ENCODE measurements around the gene AREL1. TPM values are rescaled to one million over a fixed set of nuclear protein-coding genes. Genes with fewer than 3 reads are reported as not detected.

The AREL1 gene
- total and polyA plus RNA-seq, 2 of the 8 experiments (the other 6 are each of a cell fraction or from before 2014, with no cell fraction given), result 31.4 to 49.1 TPM

DNA sequence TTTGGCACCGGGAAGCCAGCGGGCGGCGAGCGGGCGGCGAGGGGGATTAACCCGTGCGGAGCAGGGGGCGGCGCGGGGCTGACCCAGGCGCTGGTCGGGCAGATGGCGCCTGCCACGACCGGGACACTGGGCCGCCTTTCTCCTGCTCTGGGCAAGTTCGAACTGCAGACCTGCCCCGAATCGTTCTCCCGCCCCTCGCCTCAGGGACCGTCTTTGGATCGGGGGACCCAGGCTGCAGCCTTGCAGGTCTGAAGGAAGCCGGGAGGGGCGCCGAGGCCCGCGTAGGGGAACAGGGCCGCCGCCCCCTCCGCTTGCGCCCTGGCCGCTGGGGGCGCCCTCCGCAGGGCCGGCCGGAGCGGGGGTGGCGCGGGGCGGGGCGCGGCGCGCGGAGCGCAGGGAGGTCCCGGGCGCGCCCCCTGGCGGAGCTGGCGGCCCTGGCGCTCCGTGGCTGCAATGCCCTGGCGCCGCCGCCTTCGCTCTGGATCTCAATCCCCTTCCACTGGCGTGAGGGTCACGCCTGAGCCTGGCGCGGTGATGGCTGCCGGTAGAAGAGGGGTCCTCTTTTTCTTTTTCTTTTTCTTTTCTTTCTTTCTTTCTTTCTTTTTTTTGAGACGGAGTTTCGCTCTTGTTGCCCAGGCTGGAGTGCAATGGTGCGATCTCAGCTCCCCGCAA, 100.4 kb downstream of the AREL1 start:
- Histone ChIP-seq H3K79me2 (ENCODE audit: control insufficient read depth in 1 of 2, insufficient read depth in 2 of 2, low read length in 2 of 2) (no peaks in the 10 kb centered on the region), H3K9me3 (ENCODE audit: insufficient read depth in 2 of 2, low read depth in 1 of 2, low read length in 1 of 2) (no peaks in the 10 kb centered on the region; a peak in 1 of 4 replicates), H4K8ac (ENCODE audit: extremely low read depth, insufficient read depth, low read length) (peak overlapping the region; percentile 37; the same call in 1 of the 2 replicates), H4K20me1 (replicated peaks in 1 of 2; ENCODE audit: control insufficient read depth in 1 of 2, insufficient read depth in 2 of 2, low read length in 2 of 2) (no peaks in the 10 kb centered on the region), H3K9ac (replicated peaks in 1 of 4; ENCODE audit: extremely low read depth in 1 of 4, low read depth in 3 of 4, low read length in 3 of 4) (no peak overlapping the region), H2AK5ac (ENCODE audit: low read depth, low read length) (no peak overlapping the region), H3K4me2 (ENCODE audit: insufficient read depth in 1 of 2, low read depth in 2 of 2, low read length in 2 of 2) (peak overlapping the region; percentile 65 to 76), H3K23me2 (ENCODE audit: low read depth, low read length) (peaks cover 7% of the 10 kb centered on the region; the same call in 1 of the 2 replicates), H3K36me3 (ENCODE audit: control insufficient read depth in 2 of 4, insufficient read depth in 4 of 4, low read length in 3 of 4) (peaks cover 0 to 11% (median 0%) of the 10 kb centered on the region in 4 experiments; a peak in 1 of 8 replicates), H3K56ac (replicated peaks; ENCODE audit: insufficient read length, low read depth, low read length) (no peak overlapping the region), H2BK120ac (replicated peaks; ENCODE audit: low read depth, low read length) (no peak overlapping the region), H2BK20ac (ENCODE audit: low read length) (no peak overlapping the region), H2AFZ (ENCODE audit: low read length) (peak overlapping the region; percentile 78; the same call in 1 of the 2 replicates), H4K91ac (replicated peaks; ENCODE audit: insufficient read length, low read length) (peak overlapping the region; percentile 57), H3K4ac (replicated peaks; ENCODE audit: insufficient read length, low read depth, low read length) (no peak overlapping the region), H3K14ac (ENCODE audit: insufficient read length) (no peak overlapping the region), H3K23ac (ENCODE audit: insufficient read length) (no peak overlapping the region), H2BK12ac (ENCODE audit: low read depth, low read length) (no peak overlapping the region), H3K4me3 (ENCODE audit: extremely low read depth in 1 of 4, insufficient read depth in 2 of 4, low read depth in 3 of 4, low read length in 4 of 4) (peak overlapping the region; percentile 38 to 70 (median 56)), H3K4me1 (replicated peaks in 1 of 4; ENCODE audit: control insufficient read depth in 3 of 4, insufficient read depth in 4 of 4, low read length in 3 of 4) (peaks cover 4 to 10% (median 6%) of the 10 kb centered on the region in 4 experiments; a peak in 6 of 7 replicates), H3K27ac (ENCODE audit: low read depth, low read length) (no peak overlapping the region), H3K27me3 (replicated peaks in 1 of 4; ENCODE audit: control insufficient read depth in 3 of 4, extremely low read depth in 1 of 4, insufficient read depth in 3 of 4, low read length in 3 of 4) (peaks cover 28 to 35% (median 32%) of the 10 kb centered on the region in 4 experiments), H2BK5ac (ENCODE audit: low read depth, low read length) (no peak overlapping the region), H3K18ac (ENCODE audit: extremely low read depth, low read length) (peak overlapping the region; percentile 60; the same call in 1 of the 2 replicates), H4K5ac (ENCODE audit: insufficient read length, low read depth, low read length) (no peak overlapping the region), H3K79me1 (ENCODE audit: low read depth, low read length) (no peaks in the 10 kb centered on the region), H2BK15ac (ENCODE audit: low read length) (no peak overlapping the region)
- ChIA-PET CTCF (ENCODE audit: partially characterized antibody) (interaction anchor here (0.7 to 7.6 kb wide), 15 partner anchors 10 to 263 kb away, joined by 3 to 176 read pairs (median 4); partner anchors contain the start of gene PROX2), POLR2A (ENCODE audit: partially characterized antibody) (interaction anchor here (0.9 to 2.9 kb wide), 6 partner anchors 24 to 266 kb away, joined by 3 to 7 read pairs (median 4); no protein-coding TSS in a partner anchor)
- DNase-seq (ENCODE audit: low read depth in 1 of 2, low spot score in 2 of 2), result peak; percentile 51 to 93
- FAIRE-seq, result no peak
- whole genome bisulfite sequencing, 2 experiments (ENCODE audit: extremely low coverage in 1 of 2, insufficient coverage in 1 of 2, insufficient read length in 1 of 2, insufficient replicate concordance in 2 of 2, low coverage in 1 of 2, low lambda C conversion rate in 2 of 2, missing lambda C conversion rate in 1 of 2), result 19% methylated on average over 22 of the region's 69 CpGs; no CpG with 5 or more reads in 1 of the 2 experiments
- TF ChIP-seq, protein P1, sequence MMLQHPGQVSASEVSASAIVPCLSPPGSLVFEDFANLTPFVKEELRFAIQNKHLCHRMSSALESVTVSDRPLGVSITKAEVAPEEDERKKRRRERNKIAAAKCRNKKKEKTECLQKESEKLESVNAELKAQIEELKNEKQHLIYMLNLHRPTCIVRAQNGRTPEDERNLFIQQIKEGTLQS (IDR thresholded peaks at IDR 0.05; ENCODE audit: insufficient read depth, low read depth, low read length), result peak; percentile 44; the same call in 1 of the 2 replicates
- TF ChIP-seq RAD21 (IDR thresholded peaks at IDR 0.05 in 1 of 2, conservative IDR thresholded peaks at IDR 0.05 in 1 of 2; ENCODE audit: low read depth in 2 of 2, low read length in 2 of 2), result peak; percentile 21 to 55; a peak in 3 of 4 replicates
- TF ChIP-seq CEBPB (IDR thresholded peaks at IDR 0.05; ENCODE audit: low read depth, low read length), result no peak
- peak; percentile 90 for TF ChIP-seq EGR1 (IDR thresholded peaks at IDR 0.05; ENCODE audit: borderline replicate concordance, low read depth, low read length)
- TF ChIP-seq JUN (IDR thresholded peaks at IDR 0.05; ENCODE audit: low read depth, low read length), result no peak
- TF ChIP-seq SIN3A (conservative IDR thresholded peaks at IDR 0.05 in 1 of 2, IDR thresholded peaks at IDR 0.05 in 1 of 2; ENCODE audit: low read depth in 1 of 2, low read length in 2 of 2), result peak in 1 of 2 experiments; percentile 68; a peak in 1 of 4 replicates
- no peak for TF ChIP-seq RFX5 (IDR thresholded peaks at IDR 0.05; ENCODE audit: borderline replicate concordance, low read depth, low read length)
- TF ChIP-seq, protein P2, sequence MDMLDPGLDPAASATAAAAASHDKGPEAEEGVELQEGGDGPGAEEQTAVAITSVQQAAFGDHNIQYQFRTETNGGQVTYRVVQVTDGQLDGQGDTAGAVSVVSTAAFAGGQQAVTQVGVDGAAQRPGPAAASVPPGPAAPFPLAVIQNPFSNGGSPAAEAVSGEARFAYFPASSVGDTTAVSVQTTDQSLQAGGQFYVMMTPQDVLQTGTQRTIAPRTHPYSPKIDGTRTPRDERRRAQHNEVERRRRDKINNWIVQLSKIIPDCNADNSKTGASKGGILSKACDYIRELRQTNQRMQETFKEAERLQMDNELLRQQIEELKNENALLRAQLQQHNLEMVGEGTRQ (IDR thresholded peaks at IDR 0.05; ENCODE audit: low read length), result no peak
